IPS-18a (cell line): ENCODE data around the gene ANKEF1.

Experiments used
- H3K27ac ChIP-seq: one replicate; pipeline ENCODE4 v1.5.1; 2013; ENCODE audit warnings: low read length
- H3K27me3 ChIP-seq: one replicate; pipeline ENCODE4 v1.6.1; 2013; ENCODE audit warnings: mild to moderate bottlenecking, low read length; ENCODE audit not compliant: control insufficient read depth, insufficient read depth
- H3K36me3 ChIP-seq: one replicate; pipeline ENCODE4 v1.6.1; 2013; ENCODE audit warnings: low read depth, low read length; ENCODE audit not compliant: control insufficient read depth
- H3K4me1 ChIP-seq: one replicate; pipeline ENCODE4 v1.6.1; 2013; ENCODE audit warnings: low read depth, low read length; ENCODE audit not compliant: control insufficient read depth
- H3K4me3 ChIP-seq: one replicate; pipeline ENCODE4 v1.5.1; 2013; ENCODE audit warnings: low read length
- H3K9ac ChIP-seq: one replicate; pipeline ENCODE4 v1.6.1; 2013; ENCODE audit warnings: mild to moderate bottlenecking, low read length, moderate library complexity
- H3K9me3 ChIP-seq: one replicate; pipeline ENCODE4 v1.6.1; 2013; ENCODE audit warnings: low read depth, low read length; ENCODE audit not compliant: control insufficient read depth

ANKEF1 gene

GRCh38 chr20:10034717-10035571, at the start of gene ANKEF1:
Gene ANKEF1 (plus strand): TSS chr20:10034987. CDS start chr20:10038302, 3,315 bp downstream.
- Histone ChIP-seq H3K27me3 (peaks cover 8% of the 10 kb centered on the region), H3K9ac (peak within 1 kb of the TSS; percentile 64), H3K27ac (no peak within 1 kb of the TSS), H3K4me1 (peaks cover 3% of the 10 kb centered on the region), H3K36me3 (no peaks in the 10 kb centered on the region), H3K9me3 (no peaks in the 10 kb centered on the region), H3K4me3 (peak within 1 kb of the TSS; percentile 70)

DNA sequence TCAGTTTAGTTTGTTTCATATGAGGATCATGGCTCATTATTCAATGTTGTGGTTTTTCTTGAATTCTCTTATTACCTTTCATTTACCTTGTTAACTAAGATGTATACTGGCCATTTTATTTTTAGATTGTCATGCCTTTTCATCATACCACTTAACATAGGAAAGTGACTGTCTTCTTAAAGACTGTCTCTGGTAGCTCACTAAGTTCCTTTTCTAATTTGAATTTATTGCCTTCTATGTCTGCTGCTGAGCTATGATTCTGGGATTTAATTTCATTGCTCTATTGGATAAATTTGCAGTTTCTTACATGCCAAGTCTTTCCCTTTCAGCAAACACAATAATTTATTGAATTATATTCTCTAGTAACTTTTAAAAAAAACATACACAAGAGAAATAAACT, 49.5 kb upstream of the ANKEF1 start:
- H3K27ac ChIP-seq = no peak overlapping the region
- H3K36me3 ChIP-seq = no peaks in the 10 kb centered on the region
- no peak overlapping the region for H3K9ac ChIP-seq
- H3K4me1 ChIP-seq = peaks cover 4% of the 10 kb centered on the region
- H3K27me3 ChIP-seq = no peaks in the 10 kb centered on the region
- no peak overlapping the region for H3K4me3 ChIP-seq
- H3K9me3 ChIP-seq = no peaks in the 10 kb centered on the region

DNA sequence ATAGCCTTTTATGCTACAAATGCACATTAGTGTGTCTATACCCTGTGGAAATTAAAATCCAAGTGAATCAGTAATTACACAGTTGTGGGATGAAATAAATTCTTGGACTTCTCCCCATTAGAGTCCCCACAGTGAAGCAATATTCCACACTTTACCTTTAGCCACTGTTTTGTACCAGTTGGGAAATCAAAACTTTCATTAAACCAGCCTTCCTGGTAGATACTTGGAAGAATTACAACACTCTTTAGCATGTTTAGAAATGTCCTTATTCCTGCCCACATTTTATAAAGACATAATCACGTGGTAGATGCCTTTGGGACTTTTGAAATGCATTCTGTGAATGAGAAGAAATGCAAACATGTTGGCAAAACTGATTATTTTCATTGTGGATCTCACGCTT, 49.0 kb upstream of the ANKEF1 start:
- H3K9me3 ChIP-seq = no peaks in the 10 kb centered on the region
- H3K27ac ChIP-seq = no peak overlapping the region
- no peaks in the 10 kb centered on the region for H3K36me3 ChIP-seq
- H3K27me3 ChIP-seq = no peaks in the 10 kb centered on the region
- no peak overlapping the region for H3K4me3 ChIP-seq
- H3K4me1 ChIP-seq = peaks cover 4% of the 10 kb centered on the region
- H3K9ac ChIP-seq = no peak overlapping the region

DNA sequence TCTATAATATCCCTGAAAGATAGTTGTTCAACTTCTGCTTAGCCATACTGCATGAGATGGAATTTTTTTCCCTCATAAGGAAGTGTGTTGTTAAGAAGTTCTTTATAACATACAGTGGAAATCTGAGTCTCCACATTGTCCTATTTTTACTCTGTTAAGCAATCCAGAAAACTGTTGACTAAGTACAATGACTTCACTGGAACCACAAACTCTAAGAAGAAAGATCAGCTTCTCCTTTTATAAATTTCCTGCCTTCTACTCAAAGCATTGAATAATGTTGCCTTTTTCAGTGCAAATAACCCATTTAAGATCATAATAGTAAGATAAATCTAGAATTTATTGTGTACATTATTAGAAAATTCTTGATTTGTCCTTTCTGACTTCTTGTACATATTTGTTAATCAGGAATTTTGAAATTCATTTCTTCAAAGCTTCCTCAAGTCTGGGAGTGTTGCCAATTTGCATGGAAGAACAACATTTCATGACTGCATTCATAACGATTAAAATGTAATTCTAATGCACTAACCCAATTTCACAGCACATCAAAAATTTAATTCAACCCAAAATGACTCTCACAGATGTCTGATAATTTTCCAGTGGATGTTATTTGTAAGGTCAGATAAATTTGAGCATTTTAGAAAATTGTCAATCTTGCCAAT, 45.6 kb upstream of the ANKEF1 start:
- Histone ChIP-seq H3K27ac (no peak overlapping the region), H3K4me3 (no peak overlapping the region), H3K9me3 (no peaks in the 10 kb centered on the region), H3K36me3 (no peaks in the 10 kb centered on the region), H3K9ac (no peak overlapping the region), H3K27me3 (no peaks in the 10 kb centered on the region), H3K4me1 (no peaks in the 10 kb centered on the region)

DNA sequence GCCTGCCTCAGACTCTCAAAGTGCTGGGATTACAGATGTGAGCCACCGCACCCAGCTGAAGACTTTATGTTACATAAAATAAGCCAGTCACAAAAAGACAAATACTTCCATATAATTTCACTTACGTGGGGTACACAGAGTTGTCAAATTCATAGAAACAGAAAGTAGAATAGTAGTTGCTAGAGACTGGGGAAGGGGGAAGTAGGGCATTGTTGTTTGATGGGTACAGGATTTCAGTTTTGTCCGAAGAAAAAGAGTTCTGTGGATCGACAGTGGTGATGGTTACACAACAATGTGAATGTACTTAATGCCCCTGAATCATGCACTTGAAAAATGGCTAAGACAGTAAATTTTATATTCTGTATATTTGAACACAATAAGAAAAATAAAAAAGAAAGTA, 41.6 kb upstream of the ANKEF1 start:
- no peak overlapping the region for H3K9ac ChIP-seq
- H3K27me3 ChIP-seq = no peaks in the 10 kb centered on the region
- no peaks in the 10 kb centered on the region for H3K9me3 ChIP-seq
- H3K4me3 ChIP-seq = no peak overlapping the region
- no peaks in the 10 kb centered on the region for H3K4me1 ChIP-seq
- H3K36me3 ChIP-seq = no peaks in the 10 kb centered on the region
- H3K27ac ChIP-seq = no peak overlapping the region

- Histone ChIP-seq H3K27me3 (no peaks in the 10 kb centered on the region), H3K36me3 (no peaks in the 10 kb centered on the region), H3K9ac (no peak overlapping the region), H3K4me3 (no peak overlapping the region), H3K9me3 (no peaks in the 10 kb centered on the region), H3K27ac (no peak overlapping the region), H3K4me1 (no peaks in the 10 kb centered on the region)
These were observed 40.1 kb upstream of the ANKEF1 start for GRCh38 chr20:9994676-9995075.

DNA sequence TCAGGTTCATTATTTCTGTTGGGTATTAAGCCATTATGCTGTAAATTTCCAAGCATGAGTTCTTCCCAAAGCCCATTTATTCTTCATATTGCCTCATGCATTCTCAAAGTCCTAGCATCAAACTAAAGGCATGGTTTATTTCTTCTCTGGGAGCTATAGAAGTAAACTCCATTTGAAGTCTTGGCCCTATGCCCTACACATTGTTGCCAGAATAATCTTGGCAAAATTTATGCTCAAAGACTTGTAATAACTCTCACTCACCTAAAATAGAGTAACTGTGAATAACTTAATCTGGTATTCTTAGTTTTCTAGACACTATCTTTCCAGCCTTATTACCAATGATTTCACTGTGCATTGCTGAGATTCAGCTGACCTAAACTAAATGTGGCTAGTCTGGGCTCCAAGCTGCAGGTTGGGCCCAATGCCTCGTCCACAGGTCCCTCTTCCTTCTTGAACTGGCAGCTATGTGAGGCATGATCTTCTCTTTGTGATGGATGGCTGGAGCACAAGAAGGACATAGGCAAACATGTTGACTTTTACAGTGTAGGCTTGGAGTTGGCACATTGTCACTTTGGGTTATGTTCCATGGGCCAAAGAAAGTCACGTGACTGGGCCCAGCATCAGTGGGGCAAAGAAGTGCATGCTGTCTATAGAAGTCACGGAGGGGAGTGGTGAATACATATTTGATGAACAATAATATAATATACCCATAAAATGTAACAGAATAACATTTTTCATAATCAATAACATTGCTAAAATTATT, 39.1 kb upstream of the ANKEF1 start:
- Histone ChIP-seq H3K36me3 (no peaks in the 10 kb centered on the region), H3K4me3 (no peak overlapping the region), H3K4me1 (no peaks in the 10 kb centered on the region), H3K9me3 (no peaks in the 10 kb centered on the region), H3K27ac (no peak overlapping the region), H3K9ac (no peak overlapping the region), H3K27me3 (no peaks in the 10 kb centered on the region)

DNA sequence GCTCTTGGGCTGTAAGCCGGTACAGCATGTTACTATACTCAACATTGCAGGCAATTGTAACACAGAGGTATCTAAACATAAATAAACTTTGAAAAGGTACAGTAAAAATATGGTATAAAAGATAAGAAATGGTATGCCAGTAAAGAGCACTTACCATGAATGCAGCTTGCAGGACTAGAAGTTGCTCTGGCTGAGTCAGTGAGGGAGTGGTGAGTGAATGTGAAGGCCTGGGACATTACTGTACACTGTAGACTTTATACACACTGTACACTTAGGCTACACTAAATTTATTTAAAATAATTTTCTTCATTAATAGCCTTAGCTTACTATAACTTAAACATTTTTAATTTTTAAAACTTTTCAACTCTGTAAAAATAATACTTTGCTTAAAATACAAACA, 37.8 kb upstream of the ANKEF1 start:
- Histone ChIP-seq H3K4me3 (no peak overlapping the region), H3K9me3 (no peaks in the 10 kb centered on the region), H3K9ac (no peak overlapping the region), H3K27me3 (no peaks in the 10 kb centered on the region), H3K27ac (no peak overlapping the region), H3K36me3 (no peaks in the 10 kb centered on the region), H3K4me1 (no peaks in the 10 kb centered on the region)

DNA sequence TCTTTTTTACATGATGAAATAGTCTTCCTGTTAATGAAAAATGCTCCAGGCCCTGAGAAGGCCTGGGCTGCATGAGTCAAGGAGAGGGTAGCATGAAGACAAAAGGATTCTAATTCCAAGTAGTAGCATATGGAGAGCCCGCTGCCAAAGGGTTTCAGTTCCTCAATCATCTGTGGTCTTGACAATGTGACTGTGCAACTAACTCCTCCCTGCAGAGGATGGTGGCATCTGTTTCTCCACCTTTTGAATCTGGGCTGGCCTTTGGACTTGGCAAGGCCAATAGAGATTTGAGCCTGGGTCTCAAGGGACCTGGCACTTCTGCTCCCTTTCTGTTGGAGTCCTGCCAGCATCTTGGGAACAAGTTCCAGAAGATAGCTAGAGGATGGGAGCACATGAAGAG, 35.1 kb upstream of the ANKEF1 start:
- no peaks in the 10 kb centered on the region for H3K27me3 ChIP-seq
- H3K4me1 ChIP-seq = no peaks in the 10 kb centered on the region
- no peak overlapping the region for H3K27ac ChIP-seq
- H3K9me3 ChIP-seq = no peaks in the 10 kb centered on the region
- H3K4me3 ChIP-seq = no peak overlapping the region
- H3K9ac ChIP-seq = no peak overlapping the region
- H3K36me3 ChIP-seq = no peaks in the 10 kb centered on the region

- H3K4me1 ChIP-seq = peaks cover 16% of the 10 kb centered on the region
- H3K9me3 ChIP-seq = no peaks in the 10 kb centered on the region
- H3K9ac ChIP-seq = no peak overlapping the region
- no peaks in the 10 kb centered on the region for H3K27me3 ChIP-seq
- no peak overlapping the region for H3K27ac ChIP-seq
- H3K4me3 ChIP-seq = no peak overlapping the region
- H3K36me3 ChIP-seq = no peaks in the 10 kb centered on the region
These were observed 31.9 kb upstream of the ANKEF1 start for GRCh38 chr20:10002866-10003265.

DNA sequence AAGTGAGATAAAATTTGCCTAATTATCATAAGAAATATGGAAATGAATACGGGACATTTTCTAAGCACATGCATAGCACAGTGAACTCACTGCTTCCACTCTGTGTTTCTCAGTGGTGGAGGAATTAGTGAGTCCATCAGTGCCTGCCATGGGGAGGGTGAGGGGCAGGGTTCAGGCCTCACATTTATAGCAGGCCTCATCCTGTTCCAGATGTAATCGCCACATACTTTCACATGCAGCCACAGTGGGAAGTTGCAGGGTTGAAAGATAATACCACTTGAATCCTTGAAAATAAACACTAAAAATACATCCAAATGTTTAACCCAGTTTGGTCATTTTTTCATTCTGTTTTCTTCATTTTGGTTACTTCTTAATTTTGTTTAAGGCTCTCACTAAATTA, 29.9 kb upstream of the ANKEF1 start:
- Histone ChIP-seq H3K4me3 (no peak overlapping the region), H3K27me3 (no peaks in the 10 kb centered on the region), H3K9ac (no peak overlapping the region), H3K9me3 (no peaks in the 10 kb centered on the region), H3K27ac (no peak overlapping the region), H3K36me3 (no peaks in the 10 kb centered on the region), H3K4me1 (peaks cover 16% of the 10 kb centered on the region)
